Subcutaneous abdominal adipose tissue (tissue), 5 donors: ENCODE measurements around the gene DLG2.

Experiments
- H3K27ac ChIP-seq: one replicate; pipeline ENCODE4 v1.7.0; 2013; ENCODE audit warnings: low read depth, mild to moderate bottlenecking, inconsistent platforms, low read length, moderate library complexity
- H3K27me3 ChIP-seq, 5 donors: one replicate each; pipeline ENCODE4 v1.7.0; 2013; ENCODE audit warnings: low read length in 5 of 5, inconsistent platforms in 1 of 5; ENCODE audit not compliant: control insufficient read depth in 5 of 5, insufficient read depth in 4 of 5
- H3K36me3 ChIP-seq, 5 donors: one replicate each; pipeline ENCODE4 v1.7.0; 2013; ENCODE audit warnings: low read length in 5 of 5; ENCODE audit not compliant: control insufficient read depth in 5 of 5, insufficient read depth in 5 of 5
- H3K4me1 ChIP-seq, 5 donors: one replicate each; pipeline ENCODE4 v1.7.0; 2013; ENCODE audit warnings: low read length in 5 of 5, mild to moderate bottlenecking in 3 of 5, moderate library complexity in 1 of 5; ENCODE audit not compliant: control insufficient read depth in 5 of 5, insufficient read depth in 5 of 5
- H3K4me3 ChIP-seq, 5 donors: one replicate each; pipeline ENCODE4 v1.7.0; 2013; ENCODE audit warnings: low read length in 5 of 5, low read depth in 1 of 5
- H3K9ac ChIP-seq, 5 donors: one replicate each; pipeline ENCODE4 v1.7.0; 2013; ENCODE audit warnings: low read length in 5 of 5, mild to moderate bottlenecking in 4 of 5, moderate library complexity in 3 of 5
- H3K9me3 ChIP-seq, 5 donors: one replicate each; pipeline ENCODE4 v1.7.0; 2013; ENCODE audit warnings: low read length in 5 of 5; ENCODE audit not compliant: control insufficient read depth in 5 of 5
- donor health status: healthy.
- donor health status: healthy.
- donor health status: healthy.
- donor health status: healthy.
- donor health status: healthy.

DLG2 gene

GRCh38 chr11:84549217-84549616 lies 1077.9 kb downstream of the DLG2 start:
- no peak overlapping the region for H3K9ac ChIP-seq
- H3K27me3 ChIP-seq = no peaks in the 10 kb centered on the region
- H3K27ac ChIP-seq = no peak overlapping the region
- no peaks in the 10 kb centered on the region for H3K36me3 ChIP-seq
- H3K4me1 ChIP-seq = no peaks in the 10 kb centered on the region
- no peak overlapping the region for H3K4me3 ChIP-seq
- no peaks in the 10 kb centered on the region for H3K9me3 ChIP-seq

- Histone ChIP-seq H3K27ac (no peak overlapping the region), H3K9me3 (no peaks in the 10 kb centered on the region), H3K36me3 (no peaks in the 10 kb centered on the region), H3K9ac (no peak overlapping the region), H3K4me3 (no peak overlapping the region), H3K4me1 (no peaks in the 10 kb centered on the region), H3K27me3 (no peaks in the 10 kb centered on the region)
These were observed 1082.6 kb downstream of the DLG2 start for GRCh38 chr11:84544566-84544965.

GRCh38 chr11:84543367-84544159 lies 1083.6 kb downstream of the DLG2 start:
- no peak overlapping the region for H3K9ac ChIP-seq
- no peak overlapping the region for H3K27ac ChIP-seq
- H3K4me3 ChIP-seq = no peak overlapping the region
- no peaks in the 10 kb centered on the region for H3K36me3 ChIP-seq
- H3K9me3 ChIP-seq = no peaks in the 10 kb centered on the region
- no peaks in the 10 kb centered on the region for H3K27me3 ChIP-seq
- H3K4me1 ChIP-seq = no peaks in the 10 kb centered on the region

- Histone ChIP-seq H3K36me3 (no peaks in the 10 kb centered on the region), H3K4me3 (no peak overlapping the region), H3K4me1 (no peaks in the 10 kb centered on the region), H3K27me3 (no peaks in the 10 kb centered on the region), H3K27ac (no peak overlapping the region), H3K9me3 (no peaks in the 10 kb centered on the region), H3K9ac (no peak overlapping the region)
These were observed 1085.3 kb downstream of the DLG2 start for GRCh38 chr11:84541731-84542340.

- no peaks in the 10 kb centered on the region for H3K9me3 ChIP-seq
- H3K27ac ChIP-seq = no peak overlapping the region
- H3K36me3 ChIP-seq = no peaks in the 10 kb centered on the region
- no peak overlapping the region for H3K9ac ChIP-seq
- H3K4me1 ChIP-seq = no peaks in the 10 kb centered on the region
- no peak overlapping the region for H3K4me3 ChIP-seq
- H3K27me3 ChIP-seq = no peaks in the 10 kb centered on the region
These were observed 1090.7 kb downstream of the DLG2 start for GRCh38 chr11:84536456-84536855.

- H3K36me3 ChIP-seq = no peaks in the 10 kb centered on the region
- no peaks in the 10 kb centered on the region for H3K4me1 ChIP-seq
- no peak overlapping the region for H3K9ac ChIP-seq
- no peak overlapping the region for H3K27ac ChIP-seq
- no peak overlapping the region for H3K4me3 ChIP-seq
- H3K9me3 ChIP-seq = no peaks in the 10 kb centered on the region
- H3K27me3 ChIP-seq = no peaks in the 10 kb centered on the region
These were observed 1094.8 kb downstream of the DLG2 start for GRCh38 chr11:84532364-84532763.

GRCh38 chr11:84526250-84526649 lies 1100.9 kb downstream of the DLG2 start:
- Histone ChIP-seq H3K4me1 (peaks cover 0 to 4% (median 0%) of the 10 kb centered on the region in 5 donors), H3K4me3 (no peak overlapping the region), H3K27me3 (no peaks in the 10 kb centered on the region), H3K27ac (no peak overlapping the region), H3K9me3 (no peaks in the 10 kb centered on the region), H3K36me3 (no peaks in the 10 kb centered on the region), H3K9ac (no peak overlapping the region)

- Histone ChIP-seq H3K27me3 (no peaks in the 10 kb centered on the region), H3K9me3 (no peaks in the 10 kb centered on the region), H3K27ac (no peak overlapping the region), H3K4me3 (no peak overlapping the region), H3K4me1 (peaks cover 0 to 4% (median 0%) of the 10 kb centered on the region in 5 donors), H3K9ac (no peak overlapping the region), H3K36me3 (no peaks in the 10 kb centered on the region)
These were observed 1102.6 kb downstream of the DLG2 start for GRCh38 chr11:84524422-84525051.

- Histone ChIP-seq H3K27me3 (no peaks in the 10 kb centered on the region), H3K4me3 (no peak overlapping the region), H3K36me3 (no peaks in the 10 kb centered on the region), H3K27ac (no peak overlapping the region), H3K4me1 (peaks cover 0 to 4% (median 0%) of the 10 kb centered on the region in 5 donors), H3K9ac (no peak overlapping the region), H3K9me3 (no peaks in the 10 kb centered on the region)
These were observed 1104.8 kb downstream of the DLG2 start for GRCh38 chr11:84522331-84522730.

GRCh38 chr11:84518631-84519183 lies 1108.4 kb downstream of the DLG2 start:
- no peak overlapping the region for H3K27ac ChIP-seq
- H3K4me3 ChIP-seq = no peak overlapping the region
- no peaks in the 10 kb centered on the region for H3K9me3 ChIP-seq
- H3K36me3 ChIP-seq = no peaks in the 10 kb centered on the region
- no peaks in the 10 kb centered on the region for H3K27me3 ChIP-seq
- H3K4me1 ChIP-seq = no peaks in the 10 kb centered on the region
- no peak overlapping the region for H3K9ac ChIP-seq
